Esophagus muscularis mucosa (tissue), 2 donors: ENCODE data around the gene AUTS2.

Experiments used
- POLR2A ChIP-seq: fragments of 450-650 bp; IDR thresholded peaks from one replicate; pipeline ENCODE4 v1.6.1; 2017; ENCODE audit warnings: antibody characterized with exemption, moderate library complexity, mild to moderate bottlenecking, low read depth
- POLR2AphosphoS5 ChIP-seq, 2 donors: sonication (generic); formaldehyde crosslinking; IDR thresholded peaks; one replicate each; pipeline ENCODE4 v1.6.1; 2017; ENCODE audit warnings: antibody characterized with exemption in 2 of 2

DNA sequence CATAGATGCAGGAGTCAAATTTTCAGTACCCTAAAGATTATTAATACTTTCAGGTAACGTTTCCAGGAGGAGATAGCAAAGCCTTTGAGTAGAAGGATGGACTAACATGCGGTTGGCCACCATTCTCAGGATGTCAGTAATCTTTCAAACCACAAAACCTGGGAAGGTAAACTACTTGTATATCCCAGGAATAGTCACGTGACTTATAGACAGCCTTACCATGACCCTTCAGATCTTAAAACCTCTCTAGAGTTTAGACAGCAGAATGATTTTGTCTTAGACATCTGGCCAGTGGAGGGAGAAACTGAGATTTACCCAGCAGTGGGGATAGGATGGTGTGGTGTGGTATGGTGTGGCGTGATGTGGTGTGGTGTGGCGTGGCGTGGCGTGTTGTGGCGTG lies 1085.9 kb downstream of the AUTS2 start:
- TF ChIP-seq POLR2AphosphoS5 (IDR thresholded peaks at IDR 0.05) (no peak), POLR2A (no peak)
